DMS114 treated with DMSO at 0.1 percent for 48 hours (cell line): ENCODE data around the gene ATRAID.

Source experiments
- DNase-seq: peaks from one replicate; lab custom pipeline; 2025; ENCODE audit not compliant: unreplicated experiment; lab: John Stamatoyannopoulos, UW

Gene ATRAID

GRCh38 chr2:27219091-27219490, 7.2 kb downstream of the ATRAID start:
- DNase-seq = no peak

GRCh38 chr2:27220091-27220490, 8.2 kb downstream of the ATRAID start:
- no peak for DNase-seq

GRCh38 chr2:27221166-27221565, 9.3 kb downstream of the ATRAID start:
- no peak for DNase-seq

- no peak for DNase-seq
Measured at GRCh38 chr2:27222407-27222806, 10.6 kb downstream of the ATRAID start.

- no peak for DNase-seq
Measured at GRCh38 chr2:27223416-27223815, 11.6 kb downstream of the ATRAID start.

- no peak for DNase-seq
Measured at GRCh38 chr2:27225526-27225925, 13.7 kb downstream of the ATRAID start.

GRCh38 chr2:27227501-27227900, 15.7 kb downstream of the ATRAID start:
- DNase-seq = no peak

GRCh38 chr2:27231921-27232320, 20.1 kb downstream of the ATRAID start:
- DNase-seq = no peak

GRCh38 chr2:27233341-27233740, 21.5 kb downstream of the ATRAID start:
- no peak for DNase-seq

- no peak for DNase-seq
Measured at GRCh38 chr2:27236136-27236535, 24.3 kb downstream of the ATRAID start.

GRCh38 chr2:27236626-27237025, 24.8 kb downstream of the ATRAID start:
- no peak for DNase-seq

GRCh38 chr2:27237341-27237945, 25.6 kb downstream of the ATRAID start:
- DNase-seq = no peak

- DNase-seq = no peak
Measured at GRCh38 chr2:27238976-27239375, 27.1 kb downstream of the ATRAID start.

GRCh38 chr2:27240406-27240805, 28.6 kb downstream of the ATRAID start:
- DNase-seq = no peak

GRCh38 chr2:27241761-27242613, 30.1 kb downstream of the ATRAID start:
- no peak for DNase-seq

- DNase-seq = no peak
Measured at GRCh38 chr2:27242614-27242951, 30.7 kb downstream of the ATRAID start.

- DNase-seq = no peak
Measured at GRCh38 chr2:27243391-27244130, 31.7 kb downstream of the ATRAID start.

GRCh38 chr2:27245116-27245515, 33.3 kb downstream of the ATRAID start:
- no peak for DNase-seq

GRCh38 chr2:27245626-27246025, 33.8 kb downstream of the ATRAID start:
- no peak for DNase-seq

- no peak for DNase-seq
Measured at GRCh38 chr2:27247893-27248292, 36.1 kb downstream of the ATRAID start.

GRCh38 chr2:27249159-27249890, 37.5 kb downstream of the ATRAID start:
- no peak for DNase-seq
